ENCODE measurements around the gene LIN28B.
"Not testable (repeated sequence)": the region's sequence is repeated elsewhere in the genome, so short reads cannot be mapped to it uniquely, and the experiment has no call there.

LIN28B gene

DNA sequence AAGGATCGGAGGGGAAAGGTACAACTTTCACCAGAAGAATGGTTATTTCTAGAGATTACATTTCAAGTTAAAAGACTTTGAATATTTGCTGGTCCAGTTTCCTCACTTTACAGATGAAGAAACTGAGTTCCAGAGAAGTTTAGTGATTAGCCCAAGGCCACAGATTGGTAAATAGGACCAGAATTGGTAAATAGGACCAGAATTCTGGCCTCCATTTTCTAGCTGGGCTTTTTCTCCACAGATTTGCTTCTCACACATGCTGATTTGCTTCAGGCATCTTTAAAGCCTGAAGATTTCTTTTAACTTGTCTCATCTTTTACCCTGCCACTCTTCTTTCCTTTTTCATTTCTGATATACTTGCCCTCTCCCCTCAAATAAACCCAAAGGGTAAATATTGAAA lies 5.2 kb upstream of the LIN28B start:
- TF ChIP-seq ZNF274 (IDR thresholded peaks at IDR 0.05; ENCODE audit: low read depth, low read length) = no peak
- H3K4me3 ChIP-seq (ENCODE audit: low read length) = no peak overlapping the region

DNA sequence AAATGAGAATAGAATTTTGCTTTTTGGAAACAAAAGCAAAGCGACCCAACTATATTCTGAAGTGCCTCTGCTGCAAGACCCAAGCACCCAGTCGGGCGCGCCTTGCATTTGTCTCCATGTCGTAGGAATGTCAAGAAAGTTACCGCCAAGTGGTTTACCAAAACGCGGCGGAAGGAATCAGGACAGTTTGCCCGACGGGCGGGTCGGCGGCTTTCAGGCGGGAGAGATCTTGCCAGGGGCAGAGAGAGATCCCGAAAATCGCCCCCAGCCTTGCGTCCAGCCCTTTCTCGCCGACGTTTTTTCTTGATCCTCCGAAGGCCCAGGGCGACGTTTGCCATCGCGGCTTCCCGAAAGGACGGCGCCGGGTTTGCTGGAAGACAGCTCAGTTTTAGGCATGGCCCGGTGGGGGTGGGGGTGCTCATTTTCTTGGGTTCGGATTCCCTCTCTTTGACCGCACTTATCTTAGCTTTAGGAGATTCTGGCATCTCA lies 4.0 kb upstream of the LIN28B start:
- TF ChIP-seq ZNF274 (IDR thresholded peaks at IDR 0.05; ENCODE audit: low read depth, low read length) = no peak
- H3K4me3 ChIP-seq (ENCODE audit: low read length) = no peak overlapping the region

- not testable (repeated sequence) for H3K4me3 ChIP-seq (ENCODE audit: low read length)
Observed at GRCh38 chr6:104953400-104954189, 3.3 kb upstream of the LIN28B start.

GRCh38 chr6:104954190-104954797 lies 2.6 kb upstream of the LIN28B start:
- no peak for TF ChIP-seq ZNF274 (IDR thresholded peaks at IDR 0.05; ENCODE audit: low read depth, low read length)
- H3K4me3 ChIP-seq (ENCODE audit: low read length) = no peak overlapping the region

DNA sequence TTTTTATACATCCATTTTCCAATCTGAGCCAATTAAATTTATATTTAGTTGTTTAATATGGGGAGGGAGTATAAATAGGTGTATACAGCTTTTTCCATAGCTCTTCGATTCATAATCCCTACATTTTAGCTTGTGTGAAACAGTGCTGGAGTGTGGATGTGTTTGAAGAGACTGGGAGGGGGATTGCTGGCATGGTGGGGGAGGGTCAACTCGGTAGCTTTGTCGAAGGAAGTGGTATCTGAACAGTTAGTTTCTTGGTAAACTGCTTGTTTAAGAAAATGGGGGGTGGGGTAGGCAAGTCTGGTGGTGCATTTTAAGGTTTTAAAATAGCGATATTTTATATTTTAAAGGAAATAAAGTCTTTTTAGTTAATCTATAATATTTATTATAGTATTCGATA lies 1.4 kb upstream of the LIN28B start:
- no peak for TF ChIP-seq ZNF274 (IDR thresholded peaks at IDR 0.05; ENCODE audit: low read depth, low read length)
- peak overlapping the region; percentile 6; the same call in 1 of the 2 replicates for H3K4me3 ChIP-seq (ENCODE audit: low read length)

DNA sequence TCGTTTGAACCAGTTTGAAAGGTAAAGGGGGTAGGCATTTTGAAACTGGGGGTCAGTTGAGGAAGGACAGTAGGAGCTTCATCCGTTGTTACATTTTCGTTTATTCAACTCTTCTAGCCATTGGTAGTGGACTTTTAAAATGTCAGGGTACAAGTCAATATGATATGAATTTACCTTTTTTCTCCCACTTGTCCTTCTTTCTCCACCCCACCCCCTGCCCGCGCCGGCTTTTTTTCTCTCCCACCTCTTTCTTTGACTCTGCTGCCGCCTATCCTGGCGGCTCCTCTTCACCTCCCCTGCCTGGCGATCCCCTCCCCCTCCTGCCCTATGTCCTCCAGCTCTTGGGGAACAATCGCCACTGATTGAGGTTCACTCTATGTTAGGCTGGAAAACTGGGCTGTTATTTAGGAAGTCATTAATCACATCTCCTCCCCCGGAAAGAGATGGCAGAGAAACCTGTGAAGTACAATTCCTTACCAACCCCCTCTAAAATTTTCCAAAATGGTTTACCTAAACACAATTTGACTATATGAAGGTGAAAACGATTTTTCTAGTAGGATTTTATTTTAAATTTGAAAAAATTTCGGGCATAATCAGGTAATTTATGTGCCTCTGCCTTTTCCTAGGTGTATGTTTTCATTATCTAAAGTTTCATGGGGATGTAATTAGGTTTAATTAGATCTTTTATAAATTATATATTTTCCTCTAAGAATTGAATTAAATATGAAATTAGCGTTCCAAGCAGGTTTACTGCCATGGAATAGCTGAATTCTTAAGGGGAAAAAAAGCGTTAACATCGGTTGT lies 778 bp upstream of the LIN28B start:
- H3K4me3 ChIP-seq (ENCODE audit: low read length) = peak overlapping the region; percentile 57; the same call in 1 of the 2 replicates
- no peak for TF ChIP-seq ZNF274 (IDR thresholded peaks at IDR 0.05; ENCODE audit: low read depth, low read length)

GRCh38 chr6:104957301-104958177 lies 632 bp downstream of the LIN28B start:
- no peak for TF ChIP-seq ZNF274 (IDR thresholded peaks at IDR 0.05; ENCODE audit: low read depth, low read length)
- peak overlapping the region; percentile 69; the same call in 1 of the 2 replicates for H3K4me3 ChIP-seq (ENCODE audit: low read length)

DNA sequence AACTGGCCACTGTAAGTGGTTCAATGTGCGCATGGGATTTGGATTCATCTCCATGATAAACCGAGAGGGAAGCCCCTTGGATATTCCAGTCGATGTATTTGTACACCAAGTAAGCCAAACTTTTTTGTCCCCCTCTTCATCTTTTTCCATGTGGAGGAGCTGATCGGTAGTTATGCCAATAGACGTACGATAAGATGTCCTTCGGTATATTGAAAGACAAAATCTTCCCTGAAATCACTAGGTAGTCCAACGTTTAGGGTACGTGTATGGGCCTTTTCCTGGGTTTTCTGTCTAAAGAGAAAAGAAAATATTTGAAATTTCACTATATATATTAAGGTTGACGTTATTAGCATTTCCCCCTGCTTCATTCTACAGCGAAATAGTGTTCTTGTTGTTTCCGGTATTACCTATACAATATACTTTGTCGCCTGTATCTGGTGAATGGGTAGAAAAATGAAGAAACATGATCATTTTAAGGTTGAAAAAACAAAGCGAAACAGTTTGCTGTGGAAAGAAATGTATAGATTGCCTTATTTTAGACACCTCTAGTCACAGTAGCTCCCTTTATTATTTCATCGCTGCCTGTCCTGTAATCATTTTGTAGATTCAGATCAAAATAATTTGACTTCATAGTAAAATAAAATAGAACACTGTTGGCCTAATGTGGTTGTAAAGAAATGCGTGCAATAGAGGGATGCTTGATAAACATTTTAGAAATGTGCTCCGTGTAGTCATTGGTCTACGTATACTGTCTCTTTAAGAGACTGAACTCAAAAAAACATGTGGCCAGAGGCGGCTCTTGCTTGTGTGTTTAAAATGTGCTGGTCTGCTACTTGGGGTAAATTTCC lies 1.5 kb downstream of the LIN28B start:
- peak overlapping the region; percentile 69; the same call in 1 of the 2 replicates for H3K4me3 ChIP-seq (ENCODE audit: low read length)
- TF ChIP-seq ZNF274 (IDR thresholded peaks at IDR 0.05; ENCODE audit: low read depth, low read length) = no peak

GRCh38 chr6:104959026-104959858 lies 2.3 kb downstream of the LIN28B start:
- peak overlapping the region; percentile 69; the same call in 1 of the 2 replicates for H3K4me3 ChIP-seq (ENCODE audit: low read length)
- no peak for TF ChIP-seq ZNF274 (IDR thresholded peaks at IDR 0.05; ENCODE audit: low read depth, low read length)

- TF ChIP-seq ZNF274 (IDR thresholded peaks at IDR 0.05; ENCODE audit: low read depth, low read length) = no peak
- H3K4me3 ChIP-seq (ENCODE audit: low read length) = no peak overlapping the region
Observed at GRCh38 chr6:104969108-104969507, 12.2 kb downstream of the LIN28B start.

- TF ChIP-seq ZNF274 (IDR thresholded peaks at IDR 0.05; ENCODE audit: low read depth, low read length) = no peak
- H3K4me3 ChIP-seq (ENCODE audit: low read length) = no peak overlapping the region
Observed at GRCh38 chr6:104969785-104970581, 13.1 kb downstream of the LIN28B start.
